Astrocyte (in vitro differentiated cells and primary cell): ENCODE data around the gene DHX8. TPM values are rescaled to one million over a fixed set of nuclear protein-coding genes. Genes with fewer than 3 reads are reported as not detected.
A peak's percentile ranks its signal among the peaks of the same experiment; 100 is the strongest.

Source experiments
- DNase-seq: peaks from one replicate; pipeline ENCODE4 v3.0.0-alpha.2; 2010; ENCODE audit warnings: low read depth
- FAIRE-seq: peaks from 2 replicates; lab custom pipeline; 2011; peaks lifted over from hg19 to GRCh38; lab: Jason Lieb, UNC
- H2AFZ ChIP-seq: 2 replicates; pipeline ENCODE4 v1.6.0; 2012; ENCODE audit warnings: low read depth, low read length, inconsistent platforms
- H3K27ac ChIP-seq: 2 replicates; pipeline ENCODE4 v1.5.1; 2011; ENCODE audit warnings: low read depth, low read length, inconsistent platforms
- H3K27me3 ChIP-seq: 2 replicates; pipeline ENCODE4 v1.6.0; 2011; ENCODE audit warnings: low read length, inconsistent platforms; ENCODE audit not compliant: insufficient read depth
- H3K36me3 ChIP-seq: 2 replicates; pipeline ENCODE4 v1.5.1; 2011; ENCODE audit warnings: low read length, inconsistent platforms; ENCODE audit not compliant: insufficient read depth
- H3K4me1 ChIP-seq: 2 replicates; pipeline ENCODE4 v1.5.1; 2011; ENCODE audit warnings: low read length, inconsistent platforms; ENCODE audit not compliant: insufficient read depth
- H3K4me2 ChIP-seq: 2 replicates; pipeline ENCODE4 v1.6.0; 2012; ENCODE audit warnings: low read length, inconsistent platforms
- H3K4me3 ChIP-seq: 2 replicates; pipeline ENCODE4 v1.5.1; 2011; ENCODE audit warnings: low read depth, mild to moderate bottlenecking, low read length, inconsistent platforms; ENCODE audit not compliant: insufficient read depth
- H3K79me2 ChIP-seq: 2 replicates; pipeline ENCODE4 v1.6.0; 2012; ENCODE audit warnings: mild to moderate bottlenecking, low read length, inconsistent platforms; ENCODE audit not compliant: insufficient read depth
- H3K9ac ChIP-seq: 2 replicates; pipeline ENCODE4 v1.6.0; 2012; ENCODE audit warnings: mild to moderate bottlenecking, low read length, inconsistent platforms
- H3K9me3 ChIP-seq: 2 replicates; pipeline ENCODE4 v1.5.1; 2012; ENCODE audit warnings: low read depth, mild to moderate bottlenecking, low read length, inconsistent platforms; ENCODE audit not compliant: insufficient read depth
- H4K20me1 ChIP-seq: 2 replicates; pipeline ENCODE4 v1.6.0; 2012; ENCODE audit warnings: low read length, inconsistent platforms; ENCODE audit not compliant: insufficient read depth
- H3K27ac Mint-ChIP-seq: one replicate; pipeline ENCODE4 v1.8.0; 2021; ENCODE audit warnings: mild to moderate bottlenecking, mixed read lengths; ENCODE audit not compliant: unreplicated experiment
- H3K27me3 Mint-ChIP-seq: one replicate; pipeline ENCODE4 v1.8.0; 2021; ENCODE audit warnings: low read depth, mixed read lengths; ENCODE audit not compliant: unreplicated experiment
- H3K36me3 Mint-ChIP-seq: one replicate; pipeline ENCODE4 v1.8.0; 2021; ENCODE audit warnings: low read depth, mixed read lengths; ENCODE audit not compliant: unreplicated experiment
- H3K4me1 Mint-ChIP-seq: one replicate; pipeline ENCODE4 v1.8.0; 2021; ENCODE audit warnings: low read depth, mixed read lengths; ENCODE audit not compliant: unreplicated experiment
- H3K4me3 Mint-ChIP-seq: one replicate; pipeline ENCODE4 v1.8.0; 2021; ENCODE audit warnings: mild to moderate bottlenecking, moderate library complexity, mixed read lengths; ENCODE audit not compliant: unreplicated experiment
- H3K9me3 Mint-ChIP-seq: one replicate; pipeline ENCODE4 v1.8.0; 2021; ENCODE audit warnings: mild to moderate bottlenecking, mixed read lengths; ENCODE audit not compliant: unreplicated experiment
- EZH2 ChIP-seq: IDR thresholded peaks from 2 replicates; pipeline ENCODE4 v1.6.1; 2012; ENCODE audit warnings: mild to moderate bottlenecking, low read length, inconsistent platforms; ENCODE audit not compliant: insufficient read depth
- total RNA-seq: library from RNA; stranded (reverse); gene quantifications from 2 replicates; pipeline ENCODE4 v1.2.1, GENCODE V29; 2021
- TF ChIP-seq, protein P1 (sequence below): IDR thresholded peaks from 2 replicates; pipeline ENCODE4 v1.5.1; 2011; ENCODE audit warnings: low read depth, mild to moderate bottlenecking, inconsistent platforms, low read length, moderate library complexity; ENCODE audit not compliant: insufficient read depth

The DHX8 gene
- total RNA-seq, 1 donor from 2014 or later, result 48.5 TPM

DNA sequence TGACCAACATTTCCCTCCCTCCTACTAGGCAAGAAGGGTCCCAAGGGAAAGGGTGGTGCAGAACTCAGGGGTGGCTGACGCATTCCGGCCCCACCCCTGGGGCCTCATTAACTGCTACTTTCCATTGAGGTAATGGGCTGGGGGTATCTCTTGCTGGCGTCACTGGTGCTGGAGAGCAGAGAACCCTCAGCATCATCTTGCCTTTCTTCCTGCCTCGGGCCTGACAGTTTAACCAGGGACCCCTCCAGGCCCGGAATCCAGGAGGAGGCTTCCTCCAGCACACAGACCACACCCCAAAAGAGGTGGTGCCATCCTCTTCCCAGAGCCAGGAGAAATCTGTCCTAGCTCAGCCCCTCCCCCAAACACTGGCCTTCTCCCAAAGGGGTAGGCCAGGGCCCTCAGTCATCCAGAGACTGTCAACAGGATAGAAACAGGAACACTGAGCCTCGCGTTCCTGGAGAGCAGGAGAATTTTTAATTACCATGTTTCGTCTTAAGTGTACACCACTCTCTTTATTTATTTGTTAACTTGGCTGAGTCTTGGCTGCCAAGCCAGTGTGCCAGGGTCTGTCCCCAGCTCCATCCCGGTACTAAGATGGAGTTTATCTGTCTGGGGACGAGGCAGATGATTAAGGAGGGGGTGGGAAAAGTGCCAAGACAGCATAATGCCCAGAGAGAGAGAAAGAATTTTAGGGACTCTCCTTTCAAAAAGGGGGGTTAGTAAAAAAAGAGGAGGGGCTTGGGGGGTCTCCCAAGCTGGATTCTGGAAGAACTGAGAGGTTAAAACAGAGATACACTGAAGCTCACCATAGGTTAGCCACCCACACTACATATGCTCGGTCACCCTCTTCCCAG, 57.3 kb downstream of the DHX8 start:
- Mint-ChIP-seq H3K4me1 (peaks cover 29% of the 10 kb centered on the region), H3K9me3 (no peaks in the 10 kb centered on the region), H3K27ac (no peak overlapping the region), H3K4me3 (no peak overlapping the region), H3K27me3 (peaks cover 7% of the 10 kb centered on the region), H3K36me3 (peaks cover 3% of the 10 kb centered on the region)
- H3K4me1 ChIP-seq, result peaks cover 27% of the 10 kb centered on the region
- FAIRE-seq (no peak), DNase-seq (no peak)
- no peak overlapping the region for H3K9ac ChIP-seq
- no peaks in the 10 kb centered on the region for H3K27me3 ChIP-seq
- peak overlapping the region; percentile 28 for H3K4me2 ChIP-seq
- no peak overlapping the region for H2AFZ ChIP-seq
- no peaks in the 10 kb centered on the region for H3K9me3 ChIP-seq
- H3K27ac ChIP-seq, result no peak overlapping the region
- no peaks in the 10 kb centered on the region for H3K36me3 ChIP-seq
- H3K4me3 ChIP-seq, result no peak overlapping the region
- TF ChIP-seq, protein P1, sequence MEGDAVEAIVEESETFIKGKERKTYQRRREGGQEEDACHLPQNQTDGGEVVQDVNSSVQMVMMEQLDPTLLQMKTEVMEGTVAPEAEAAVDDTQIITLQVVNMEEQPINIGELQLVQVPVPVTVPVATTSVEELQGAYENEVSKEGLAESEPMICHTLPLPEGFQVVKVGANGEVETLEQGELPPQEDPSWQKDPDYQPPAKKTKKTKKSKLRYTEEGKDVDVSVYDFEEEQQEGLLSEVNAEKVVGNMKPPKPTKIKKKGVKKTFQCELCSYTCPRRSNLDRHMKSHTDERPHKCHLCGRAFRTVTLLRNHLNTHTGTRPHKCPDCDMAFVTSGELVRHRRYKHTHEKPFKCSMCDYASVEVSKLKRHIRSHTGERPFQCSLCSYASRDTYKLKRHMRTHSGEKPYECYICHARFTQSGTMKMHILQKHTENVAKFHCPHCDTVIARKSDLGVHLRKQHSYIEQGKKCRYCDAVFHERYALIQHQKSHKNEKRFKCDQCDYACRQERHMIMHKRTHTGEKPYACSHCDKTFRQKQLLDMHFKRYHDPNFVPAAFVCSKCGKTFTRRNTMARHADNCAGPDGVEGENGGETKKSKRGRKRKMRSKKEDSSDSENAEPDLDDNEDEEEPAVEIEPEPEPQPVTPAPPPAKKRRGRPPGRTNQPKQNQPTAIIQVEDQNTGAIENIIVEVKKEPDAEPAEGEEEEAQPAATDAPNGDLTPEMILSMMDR, result no peak
- TF ChIP-seq EZH2, result no peak
- no peaks in the 10 kb centered on the region for H4K20me1 ChIP-seq
- peaks cover 5% of the 10 kb centered on the region for H3K79me2 ChIP-seq

DNA sequence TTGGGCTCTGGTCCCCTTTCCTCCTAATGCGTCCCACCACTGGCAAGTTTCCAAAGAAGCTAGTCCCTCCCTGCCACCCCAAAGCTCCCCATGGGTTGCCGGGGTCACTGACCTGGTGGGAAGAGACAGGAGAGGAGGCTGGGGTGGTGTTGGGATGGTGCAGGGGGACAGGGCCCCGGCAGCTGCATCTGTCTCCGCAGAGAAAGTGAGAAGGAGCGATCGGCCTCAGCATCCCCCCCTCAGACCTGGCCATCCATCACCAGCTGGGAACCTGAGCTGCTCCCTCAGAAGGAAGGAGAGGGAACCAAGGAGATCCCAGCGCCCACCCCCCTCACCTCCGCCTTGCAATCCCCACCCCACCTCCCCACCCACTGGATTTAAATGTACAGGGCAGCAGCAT, 59.1 kb downstream of the DHX8 start:
- Mint-ChIP-seq H3K27me3 (peaks cover 22% of the 10 kb centered on the region), H3K36me3 (peaks cover 1% of the 10 kb centered on the region), H3K9me3 (no peaks in the 10 kb centered on the region), H3K4me3 (no peak overlapping the region), H3K4me1 (peaks cover 23% of the 10 kb centered on the region), H3K27ac (no peak overlapping the region)
- Histone ChIP-seq H2AFZ (no peak overlapping the region), H3K79me2 (peaks cover 5% of the 10 kb centered on the region), H3K9ac (no peak overlapping the region), H3K36me3 (no peaks in the 10 kb centered on the region), H3K4me3 (no peak overlapping the region), H3K27me3 (no peaks in the 10 kb centered on the region), H3K4me2 (peak overlapping the region; percentile 90), H3K9me3 (no peaks in the 10 kb centered on the region), H4K20me1 (no peaks in the 10 kb centered on the region), H3K4me1 (peaks cover 26% of the 10 kb centered on the region), H3K27ac (no peak overlapping the region)
- DNase-seq (no peak), FAIRE-seq (no peak)
- no peak for TF ChIP-seq EZH2

DNA sequence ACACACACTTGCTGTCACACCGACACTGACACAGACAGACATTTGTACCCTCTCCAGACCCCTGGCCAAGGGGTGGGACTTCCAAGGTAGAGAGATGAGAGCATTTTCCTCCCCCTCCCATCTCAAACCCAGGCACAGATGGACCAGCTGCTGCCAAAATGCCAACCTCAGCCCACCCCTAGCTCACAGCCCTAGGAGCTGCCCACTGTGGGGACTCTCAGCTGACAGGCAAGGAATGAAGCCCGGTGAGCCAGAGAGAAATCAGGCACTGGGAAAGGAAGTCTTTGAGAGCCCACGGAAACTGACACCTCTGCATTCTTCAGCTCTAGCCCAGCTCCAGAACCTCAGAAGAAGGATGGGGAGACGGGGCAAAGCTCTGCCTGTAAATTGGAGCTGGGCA, 59.5 kb downstream of the DHX8 start:
- no peaks in the 10 kb centered on the region for H3K9me3 Mint-ChIP-seq
- H3K4me3 ChIP-seq, result no peak overlapping the region
- H3K36me3 ChIP-seq, result no peaks in the 10 kb centered on the region
- no peak overlapping the region for H3K27ac Mint-ChIP-seq
- no peak for DNase-seq
- no peak overlapping the region for H2AFZ ChIP-seq
- peak overlapping the region; percentile 90 for H3K9ac ChIP-seq
- H3K4me1 ChIP-seq, result peaks cover 26% of the 10 kb centered on the region
- H3K4me3 Mint-ChIP-seq, result no peak overlapping the region
- peaks cover 24% of the 10 kb centered on the region for H3K27me3 Mint-ChIP-seq
- no peaks in the 10 kb centered on the region for H4K20me1 ChIP-seq
- no peak for FAIRE-seq
- peak overlapping the region; percentile 90 for H3K4me2 ChIP-seq
- H3K79me2 ChIP-seq, result peaks cover 5% of the 10 kb centered on the region
- H3K9me3 ChIP-seq, result no peaks in the 10 kb centered on the region
- H3K27ac ChIP-seq, result no peak overlapping the region
- H3K4me1 Mint-ChIP-seq, result peaks cover 24% of the 10 kb centered on the region
- H3K27me3 ChIP-seq, result no peaks in the 10 kb centered on the region
- TF ChIP-seq, protein P1, result no peak
- TF ChIP-seq EZH2, result no peak
- peaks cover 1% of the 10 kb centered on the region for H3K36me3 Mint-ChIP-seq
